Stimulated activated CD4-positive, alpha-beta T cell treated with anti-CD3 and anti-CD28 coated beads, Interleukin-15, amount 100 ng/mL, for 48 hours (primary cell): ENCODE results near the gene SLC1A5.

Experiments
- DNase-seq, 2 donors: peaks; one replicate each; pipeline ENCODE4 v3.0.0-alpha.2; 2020; ENCODE audit warnings: low read depth in 2 of 2

Gene SLC1A5

DNA sequence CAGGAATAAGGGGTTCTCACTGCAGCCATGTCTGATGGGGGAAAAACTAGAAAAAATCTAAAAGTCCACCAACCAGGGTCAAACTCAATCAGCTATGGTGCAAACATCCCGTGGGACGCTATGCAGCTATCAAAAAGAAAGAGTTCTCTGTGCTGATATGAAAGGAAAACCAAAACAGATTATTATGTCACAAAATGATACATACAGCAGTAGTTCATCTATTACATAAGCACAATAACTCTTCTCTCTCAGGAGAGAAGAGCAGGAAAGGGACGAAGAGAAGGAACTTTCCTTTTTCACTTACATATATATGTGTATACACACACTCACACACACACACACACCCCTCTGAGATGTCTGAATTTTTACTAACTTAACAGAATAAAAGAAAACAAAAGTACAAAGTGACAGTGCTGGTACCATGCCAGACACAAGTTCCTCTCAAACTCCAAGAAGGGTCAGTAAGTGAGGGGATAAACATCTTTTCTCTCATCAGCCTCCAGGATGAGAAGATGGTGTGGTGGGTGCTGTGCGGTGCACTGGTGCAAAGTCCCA lies 45.4 kb downstream of the SLC1A5 start:
- DNase-seq: no peak

DNA sequence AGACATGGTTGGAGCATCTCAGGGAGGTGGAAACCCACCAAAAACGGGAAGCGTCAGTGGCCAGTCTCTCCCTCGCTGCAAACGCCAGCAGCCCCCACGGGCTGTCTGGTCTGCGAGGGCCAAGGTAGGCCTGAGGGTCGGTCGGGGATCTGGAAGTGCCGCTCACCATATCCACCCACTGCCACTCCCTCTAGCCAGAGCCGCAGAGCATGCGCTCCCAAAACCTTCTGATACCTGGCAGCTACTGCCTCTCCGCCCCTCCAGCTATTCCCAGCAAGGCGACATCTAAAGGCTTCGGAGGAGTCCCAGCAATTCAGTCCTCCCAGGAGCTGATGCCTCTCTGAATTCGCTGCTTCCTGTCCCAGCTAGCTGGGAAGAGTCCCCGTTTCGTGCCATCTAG lies 46.9 kb downstream of the SLC1A5 start:
- no peak for DNase-seq

DNA sequence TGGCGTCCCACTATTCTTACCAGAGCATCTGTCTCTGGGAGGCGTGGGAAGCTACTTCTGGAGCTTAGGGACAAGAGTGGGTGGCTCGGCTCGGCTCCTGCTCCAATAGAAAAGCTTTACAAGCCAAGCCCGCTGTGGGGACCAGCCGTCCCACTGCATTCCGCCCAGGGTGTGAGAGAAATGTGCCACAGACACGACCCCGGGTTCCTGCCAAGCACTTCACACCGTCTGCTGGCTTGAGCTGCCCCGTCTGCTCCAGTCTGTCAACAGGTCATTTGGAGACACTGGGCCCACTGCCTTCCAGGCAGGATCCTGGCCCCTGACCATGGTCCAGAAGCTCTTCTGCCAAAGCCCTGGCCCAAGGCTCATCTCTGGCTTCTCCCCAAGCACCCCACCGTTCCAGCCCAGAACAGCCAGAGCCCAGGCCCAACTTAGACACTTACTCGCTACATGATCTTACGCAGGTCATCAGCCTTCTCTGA lies 49.1 kb downstream of the SLC1A5 start:
- DNase-seq: no peak

DNA sequence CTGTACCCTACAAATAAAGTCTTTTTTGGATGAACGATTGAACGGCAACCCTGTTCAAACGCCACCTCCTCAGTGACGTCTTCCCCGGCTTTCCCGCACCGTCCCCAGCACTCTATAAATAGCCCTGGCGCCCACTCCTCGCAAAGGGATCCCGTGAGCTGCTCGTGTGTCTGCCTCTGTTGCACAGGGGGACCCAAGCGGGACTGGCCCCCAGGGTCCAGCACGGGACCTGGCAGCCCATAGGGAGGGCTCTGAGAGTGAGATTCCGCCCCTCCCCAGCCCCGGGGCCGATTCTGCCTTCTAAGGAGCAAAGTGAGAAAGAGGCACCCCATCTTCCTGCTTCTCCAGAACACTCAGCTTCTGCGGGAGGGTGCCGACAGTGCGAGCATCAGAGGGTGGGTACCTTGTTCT lies 50.6 kb downstream of the SLC1A5 start:
- no peak for DNase-seq

DNA sequence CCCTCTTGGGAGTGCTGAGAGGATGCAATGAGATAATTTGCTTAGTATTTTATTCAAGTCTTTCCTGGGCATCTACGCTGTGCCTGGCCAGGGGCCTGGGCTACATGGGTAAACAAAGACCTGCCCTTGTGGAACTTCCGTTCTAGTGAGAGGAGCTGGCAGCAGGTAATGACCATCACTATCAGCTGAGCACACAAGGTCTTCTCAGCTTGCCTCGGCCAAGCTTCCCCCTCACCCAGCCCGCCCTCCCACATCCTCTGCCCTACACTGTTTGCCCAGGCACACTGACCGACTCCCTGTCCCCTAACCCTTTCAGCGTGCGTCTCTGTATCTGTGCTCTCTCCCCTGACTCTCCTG lies 51.1 kb downstream of the SLC1A5 start:
- no peak for DNase-seq

DNA sequence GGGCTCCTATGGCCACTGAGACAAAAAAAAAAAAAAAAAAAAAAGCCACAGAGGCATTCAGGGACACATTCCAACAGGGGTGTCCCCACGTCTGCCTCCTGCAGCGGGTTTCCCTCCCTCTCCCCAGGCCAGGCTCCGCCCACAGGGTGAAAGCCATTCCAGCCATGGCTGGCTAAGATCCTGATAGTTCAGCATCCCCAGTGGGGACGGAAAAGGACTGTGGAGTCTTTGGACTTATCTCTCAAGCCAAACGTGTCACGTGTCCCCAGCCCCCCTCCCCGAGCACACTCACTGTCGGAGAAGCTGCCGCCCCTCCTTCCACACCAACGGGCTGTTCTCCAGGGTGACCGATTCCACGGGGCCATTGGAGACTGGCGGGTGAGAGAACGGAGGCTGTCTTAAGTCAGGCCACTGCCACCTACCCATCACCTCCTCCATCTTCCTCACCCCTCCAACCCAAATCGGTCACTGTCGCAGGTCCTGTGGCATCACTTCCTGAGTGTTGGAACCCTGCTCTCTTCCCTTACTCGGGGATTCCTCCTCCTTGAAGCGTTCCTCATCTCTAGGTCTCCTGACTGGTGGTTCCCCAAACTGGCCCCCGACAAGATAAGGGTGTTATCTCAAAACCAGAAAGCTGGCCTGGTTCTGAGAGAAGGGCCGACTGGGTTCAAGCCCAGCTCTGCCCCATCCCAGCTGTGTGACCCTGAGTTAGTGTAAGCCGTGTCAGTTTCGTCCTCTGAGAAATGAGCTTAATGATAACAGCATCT lies 51.7 kb downstream of the SLC1A5 start:
- DNase-seq: no peak

DNA sequence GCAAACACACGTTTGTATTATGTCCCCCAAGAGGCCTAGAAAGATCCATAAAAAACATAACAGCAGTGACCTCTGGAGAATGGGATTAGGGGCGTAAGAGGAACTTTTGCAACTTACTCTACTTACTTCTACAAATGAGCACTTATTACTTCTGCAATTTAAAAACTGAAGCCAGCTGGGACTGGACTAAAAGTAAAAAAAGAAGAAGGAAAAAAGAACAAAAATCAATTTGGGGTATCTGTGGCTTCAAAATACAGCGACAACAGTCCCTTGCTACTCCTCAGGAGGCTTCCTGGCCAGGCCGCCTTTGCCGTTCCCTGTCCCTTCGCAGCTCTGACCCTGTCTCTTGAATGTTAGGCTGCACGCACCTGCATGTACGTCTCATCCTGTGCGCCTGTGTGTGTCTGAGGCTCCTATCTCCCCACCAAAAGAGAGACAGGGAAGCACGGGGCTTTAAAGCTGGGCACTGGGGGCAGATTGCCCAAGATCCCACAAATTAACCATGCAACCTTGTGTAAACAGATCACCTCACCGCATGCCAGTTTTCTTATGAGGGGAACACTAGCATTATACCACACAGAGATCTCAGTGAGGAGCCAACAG lies 54.6 kb downstream of the SLC1A5 start:
- DNase-seq: no peak

DNA sequence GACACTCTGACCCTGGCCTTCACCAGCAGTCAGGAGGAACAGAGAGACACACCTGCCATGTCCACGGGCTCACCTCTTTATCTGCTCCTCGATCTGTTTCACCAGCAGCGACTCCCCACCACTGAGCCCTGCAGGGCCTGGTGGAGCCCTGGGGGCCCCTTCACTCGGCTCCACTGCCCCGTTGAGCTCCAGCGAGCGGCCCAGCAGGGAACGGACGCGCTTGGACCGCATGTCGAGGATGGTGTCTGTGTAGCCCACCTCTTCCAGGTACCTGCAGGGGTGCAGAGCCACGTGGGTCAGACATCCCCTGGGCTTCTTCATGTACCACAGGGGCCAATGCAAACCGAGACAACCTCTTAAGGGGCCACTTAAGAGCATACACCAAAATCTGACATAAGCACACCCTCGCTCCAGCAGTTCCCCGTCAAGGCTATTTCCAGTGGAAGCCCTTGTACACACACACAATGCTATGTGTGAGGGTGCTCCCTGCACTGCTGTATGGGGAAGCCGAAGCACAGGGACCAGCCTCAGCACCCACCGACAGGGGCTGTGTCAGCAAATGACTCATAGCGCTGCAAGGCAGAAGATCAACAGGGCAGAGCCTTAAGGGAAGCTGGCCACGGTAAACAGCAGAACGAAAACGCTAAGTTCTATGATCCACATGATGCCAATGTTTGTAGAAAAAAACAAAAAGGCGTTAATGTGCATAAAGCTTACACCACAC lies 55.3 kb downstream of the SLC1A5 start:
- DNase-seq: no peak

DNA sequence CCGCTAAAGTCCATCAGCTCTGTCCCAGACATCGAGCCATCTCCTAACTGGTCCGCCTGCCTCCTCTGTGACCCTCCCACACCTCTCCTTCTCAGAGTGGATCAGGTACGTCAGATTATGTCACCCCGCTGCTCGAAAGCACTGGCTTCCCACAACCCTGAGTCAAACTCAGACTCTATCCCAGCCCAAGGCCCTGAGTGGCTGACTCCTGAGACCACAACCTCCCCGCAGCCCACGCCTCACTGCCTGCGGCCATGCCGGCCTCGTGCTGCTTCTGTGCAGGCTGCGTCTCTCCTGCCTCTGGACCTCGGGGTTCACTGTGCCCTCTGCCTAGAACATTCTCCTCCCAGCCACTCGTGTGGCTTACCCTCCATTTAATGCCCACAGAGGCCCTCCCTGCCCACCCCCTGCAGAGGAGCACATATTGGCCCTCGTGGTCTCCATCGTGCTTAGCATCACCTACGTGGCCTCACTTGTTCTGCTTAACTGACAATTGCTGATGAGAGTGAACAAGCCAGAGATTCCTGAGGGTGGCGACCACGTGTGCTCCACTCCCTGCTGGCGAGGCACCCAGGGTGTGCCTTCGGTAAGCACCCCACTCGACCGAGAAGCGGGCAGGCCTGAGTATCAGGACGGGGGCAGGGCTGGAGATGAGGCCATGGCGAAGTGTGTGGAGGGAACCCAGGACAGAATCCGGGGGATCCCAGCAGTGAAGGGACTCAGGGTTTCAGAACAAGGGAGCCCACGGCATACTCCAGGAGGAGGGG lies 56.0 kb downstream of the SLC1A5 start:
- DNase-seq: no peak

DNA sequence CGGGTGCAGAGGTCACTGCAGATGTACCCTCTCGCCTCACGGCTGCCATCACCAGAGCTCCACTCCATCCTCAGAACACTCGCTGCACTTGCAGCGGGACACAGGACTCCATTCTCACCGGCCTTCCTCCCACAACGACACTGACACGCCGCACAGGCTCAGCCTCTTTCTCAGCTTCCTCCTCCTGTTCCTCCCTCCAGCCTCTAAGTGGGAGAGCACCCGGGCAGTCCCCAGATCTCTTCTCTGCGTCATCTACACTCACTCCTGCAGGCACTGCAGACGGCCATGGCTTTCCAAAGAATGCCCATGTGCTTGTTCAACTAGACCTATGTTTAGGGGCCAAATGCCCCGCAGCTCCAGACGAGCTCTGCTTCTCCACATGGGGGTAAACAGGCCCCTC lies 56.8 kb downstream of the SLC1A5 start:
- no peak for DNase-seq

DNA sequence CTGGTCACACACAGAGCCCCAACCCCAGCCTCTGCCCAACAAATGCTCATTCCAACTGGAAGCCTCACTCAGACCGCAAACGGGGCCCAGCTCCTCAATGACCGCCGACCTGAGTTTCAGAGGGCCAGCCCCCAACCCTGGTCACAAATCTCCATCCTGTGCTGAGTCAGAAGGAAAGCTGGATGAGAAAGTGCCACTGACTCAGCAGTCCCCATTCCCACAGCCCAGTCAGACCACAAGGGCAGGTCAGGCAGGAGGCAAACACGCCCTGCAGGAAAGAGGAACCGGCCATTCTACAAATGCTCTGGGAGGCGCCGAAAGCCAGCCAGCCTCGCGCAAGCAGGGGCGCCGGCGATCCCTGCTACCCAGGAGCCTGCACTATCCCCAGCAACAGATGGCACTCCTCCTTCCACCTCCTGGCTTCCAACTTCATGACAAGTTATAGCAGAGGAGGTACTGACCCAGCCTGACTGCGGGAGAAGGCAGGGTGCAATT lies 57.3 kb downstream of the SLC1A5 start:
- DNase-seq: no peak

DNA sequence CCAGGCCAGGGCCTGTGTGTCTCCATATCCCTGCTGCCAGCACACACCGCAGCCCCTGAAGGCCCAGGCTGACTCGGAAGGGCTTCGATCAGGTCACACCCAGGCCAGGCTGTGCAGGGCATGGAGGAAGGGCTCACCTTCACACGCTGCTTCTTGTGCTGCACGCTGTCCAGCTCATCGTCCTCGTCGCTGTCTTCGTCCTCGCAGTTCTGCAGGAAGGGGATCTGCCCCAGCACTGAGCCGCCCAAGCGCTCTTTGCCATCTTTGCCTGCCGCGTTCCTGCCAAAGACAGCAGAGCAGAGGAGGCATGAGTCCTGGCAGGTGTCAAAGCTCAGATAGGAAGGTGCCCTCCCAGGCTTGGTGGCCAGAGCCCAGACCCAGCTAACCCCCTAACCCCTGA lies 57.8 kb downstream of the SLC1A5 start:
- DNase-seq: no peak

DNA sequence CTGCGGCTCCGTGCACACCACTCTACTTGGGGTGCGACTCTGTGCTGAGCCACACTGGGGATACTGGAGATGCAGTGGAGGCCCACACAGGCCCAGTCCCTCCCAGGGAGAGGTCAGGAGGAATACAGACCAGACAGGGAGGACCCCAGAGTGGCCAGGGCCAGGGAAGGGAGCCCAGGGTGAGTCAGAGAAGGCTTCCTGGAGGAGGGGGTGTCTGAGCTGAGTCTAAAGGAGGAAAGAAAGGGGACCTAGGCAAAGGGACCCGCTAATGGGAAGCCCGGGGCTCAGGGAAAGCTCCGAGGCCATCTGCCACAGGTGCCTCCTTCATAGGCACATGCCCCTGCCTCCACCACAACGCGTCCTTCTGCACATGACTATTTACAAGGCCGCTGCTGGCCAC lies 58.2 kb downstream of the SLC1A5 start:
- no peak for DNase-seq

DNA sequence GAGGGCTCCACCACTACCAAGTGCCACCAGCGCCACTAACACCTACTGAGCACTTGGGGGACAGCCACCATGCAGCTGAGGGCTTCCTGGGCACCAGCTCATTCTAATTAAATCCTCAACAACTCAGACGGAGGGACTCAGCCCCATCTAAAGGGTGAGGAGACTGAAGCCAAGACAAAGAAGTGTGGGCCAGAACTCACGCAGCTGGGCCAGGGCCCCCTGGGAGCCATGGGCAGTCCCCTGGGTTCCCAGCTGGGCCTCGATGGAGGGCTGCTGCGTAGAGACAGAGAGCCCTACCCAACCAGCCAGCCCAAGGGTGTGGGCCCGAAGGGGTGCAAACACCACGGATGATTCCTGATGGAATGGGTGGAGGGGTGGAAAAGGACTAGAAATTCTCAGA lies 58.7 kb downstream of the SLC1A5 start:
- DNase-seq: no peak

DNA sequence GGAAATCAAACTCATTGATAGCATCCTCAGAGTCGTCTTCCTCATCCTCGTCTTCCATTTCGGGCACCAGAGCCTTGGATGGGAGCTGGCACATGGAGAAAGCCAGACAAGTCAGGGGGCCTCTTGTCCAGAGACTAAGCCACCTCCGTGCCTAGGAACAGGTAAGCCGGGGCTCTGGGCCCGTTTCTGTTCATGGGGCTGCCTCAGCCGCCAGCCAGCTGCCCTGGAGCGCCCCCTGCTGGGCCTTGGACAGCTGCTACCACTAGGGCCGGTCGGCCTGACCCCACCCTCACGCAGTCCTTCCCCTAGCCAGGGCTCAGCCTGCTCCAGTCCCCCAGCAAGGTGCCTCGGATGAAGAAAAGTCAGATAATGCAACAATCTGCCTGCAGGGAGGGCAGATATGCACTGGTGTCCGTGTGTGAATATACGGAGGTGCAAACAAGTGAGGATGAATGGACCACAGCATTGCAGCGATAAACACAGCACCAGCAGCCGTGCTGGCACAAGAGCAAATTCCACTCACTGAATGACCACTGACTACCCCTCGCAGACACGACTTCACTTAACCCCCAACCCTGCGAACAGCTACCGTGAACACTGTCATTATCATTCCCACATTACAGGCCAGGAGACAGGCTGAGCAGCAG lies 59.6 kb downstream of the SLC1A5 start:
- DNase-seq: peak; percentile 53 to 69

DNA sequence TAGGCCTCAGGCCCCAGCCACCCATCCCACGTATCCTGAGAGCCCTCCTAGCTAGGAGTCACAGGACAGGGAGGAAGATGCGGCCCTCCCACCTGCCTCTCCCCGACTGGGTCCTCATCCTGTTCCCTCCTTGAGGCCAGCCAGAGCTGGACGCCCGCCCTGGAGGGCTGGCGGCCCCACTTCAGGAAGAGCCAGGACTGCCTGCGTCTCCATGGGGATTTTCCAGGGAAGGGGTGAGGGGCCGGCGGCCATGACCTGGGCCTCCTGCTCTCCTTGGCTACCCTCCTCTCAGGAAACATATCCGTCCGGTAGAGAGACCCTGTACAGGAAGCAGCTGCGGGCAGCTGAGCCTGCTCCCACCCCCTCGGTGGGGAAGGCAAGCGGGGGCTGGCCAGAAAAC lies 60.2 kb downstream of the SLC1A5 start:
- no peak for DNase-seq

DNA sequence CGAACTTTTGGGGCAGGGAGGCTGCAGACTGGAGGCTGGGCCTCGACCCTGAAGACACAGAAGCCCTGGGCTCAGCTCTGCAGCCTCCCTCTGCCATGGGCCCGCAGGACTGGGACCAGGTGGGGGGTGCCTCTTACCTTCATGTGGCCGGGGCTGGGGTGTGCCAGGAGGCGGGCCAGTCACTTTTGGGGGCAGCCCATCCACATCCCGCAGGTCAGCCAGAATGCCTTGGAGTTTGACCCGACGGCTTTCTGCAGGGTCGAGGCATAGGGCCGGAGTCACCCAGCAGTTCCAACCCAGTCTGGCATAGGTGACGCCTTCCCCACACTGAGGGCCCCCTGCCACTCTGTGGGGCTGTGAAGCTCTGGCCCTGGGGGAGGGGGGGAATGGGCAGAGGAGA lies 60.6 kb downstream of the SLC1A5 start:
- DNase-seq: no peak

DNA sequence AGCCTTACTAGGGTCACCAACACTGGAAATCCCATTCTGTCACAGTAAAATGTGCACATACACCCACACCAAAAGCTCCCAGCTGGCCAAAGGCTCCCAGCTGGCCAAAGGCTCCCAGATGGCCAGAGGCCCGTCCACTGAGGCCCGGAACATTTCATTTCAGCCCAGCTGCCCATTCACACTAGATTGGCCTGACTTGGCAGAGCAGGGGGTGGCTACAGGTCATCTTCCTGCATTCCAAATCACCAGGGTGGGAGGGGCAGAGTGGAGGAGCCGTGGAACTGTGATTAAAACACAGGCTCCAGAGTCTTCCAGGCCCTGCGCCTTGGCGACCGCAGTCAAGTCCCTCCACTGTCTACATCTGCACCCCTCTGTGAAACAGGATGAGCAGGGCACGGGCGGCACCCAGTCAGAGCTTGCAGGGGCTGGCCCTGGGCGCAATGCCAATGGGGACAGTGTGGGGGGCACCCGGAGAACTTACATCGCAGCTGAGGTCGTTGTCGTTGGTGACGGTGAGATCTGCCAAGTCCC lies 61.4 kb downstream of the SLC1A5 start:
- DNase-seq: no peak

DNA sequence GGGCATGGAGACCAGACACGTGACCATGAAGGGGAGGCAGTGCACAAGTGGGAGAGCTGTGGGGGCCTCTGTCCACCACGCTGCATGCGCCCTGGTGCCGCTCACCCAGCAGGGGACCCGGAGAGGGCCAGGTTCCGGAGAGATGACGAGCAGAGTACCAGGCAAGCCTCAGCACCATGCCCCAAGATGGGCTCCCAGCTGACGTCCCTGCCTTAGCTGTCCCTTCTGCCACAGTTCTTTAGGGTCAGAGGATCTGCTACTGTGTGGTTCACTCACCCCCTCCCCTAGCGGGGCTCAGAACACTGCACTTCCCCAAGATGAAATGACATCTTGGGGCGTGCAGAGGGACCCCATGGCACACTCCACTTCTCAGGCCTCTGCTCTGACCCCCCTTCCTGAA lies 61.8 kb downstream of the SLC1A5 start:
- DNase-seq: no peak

DNA sequence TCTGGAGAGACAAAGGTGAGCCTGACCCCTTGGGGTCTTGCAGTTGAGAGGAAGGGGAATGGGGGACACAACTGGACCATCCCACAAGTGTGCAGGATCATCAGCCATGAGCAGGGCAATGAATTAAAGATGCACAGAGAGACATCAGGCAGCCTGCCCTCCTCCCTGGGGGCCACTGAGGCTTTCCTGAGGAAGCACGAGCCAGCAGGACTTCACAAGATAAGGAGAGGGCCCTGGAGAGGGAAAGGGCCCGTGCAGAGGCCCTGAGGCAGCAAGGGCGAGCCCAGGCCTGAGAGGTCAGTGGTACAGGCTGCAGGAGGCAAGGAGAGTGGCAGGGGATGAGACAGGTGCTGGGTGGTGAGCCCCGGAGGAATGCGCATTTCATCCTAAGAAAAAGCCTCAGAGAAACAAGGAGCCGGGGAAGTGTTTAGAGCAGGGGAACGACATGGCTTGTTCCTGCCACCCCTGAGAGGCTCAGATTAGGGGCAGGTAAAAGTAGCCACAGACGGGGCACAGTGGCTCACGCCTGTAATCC lies 62.5 kb downstream of the SLC1A5 start:
- no peak for DNase-seq
